Muscle layer of colon (tissue), 2 donors: ENCODE results near the gene SEPHS1.

Source experiments
- H3K27ac ChIP-seq: one replicate; pipeline ENCODE4 v1.7.0; 2013; ENCODE audit warnings: low read depth, mild to moderate bottlenecking, low read length, moderate library complexity
- H3K27me3 ChIP-seq, 2 donors: one replicate each; pipeline ENCODE4 v1.7.0; 2013; ENCODE audit warnings: low read length in 2 of 2, mild to moderate bottlenecking in 2 of 2; ENCODE audit not compliant: insufficient read depth in 2 of 2, control insufficient read depth in 1 of 2
- H3K36me3 ChIP-seq: one replicate; pipeline ENCODE4 v1.7.0; 2013; ENCODE audit warnings: mild to moderate bottlenecking, low read length; ENCODE audit not compliant: insufficient read depth
- H3K4me1 ChIP-seq: one replicate; pipeline ENCODE4 v1.7.0; 2013; ENCODE audit warnings: mild to moderate bottlenecking, low read length; ENCODE audit not compliant: insufficient read depth
- H3K4me3 ChIP-seq, 2 donors: one replicate each; pipeline ENCODE4 v1.7.0; 2013; ENCODE audit warnings: low read length in 2 of 2, low read depth in 1 of 2, mild to moderate bottlenecking in 1 of 2, moderate library complexity in 1 of 2
- H3K9ac ChIP-seq: one replicate; pipeline ENCODE4 v1.7.0; 2013; ENCODE audit warnings: low read length
- H3K9me3 ChIP-seq: one replicate; pipeline ENCODE4 v1.7.0; 2013; ENCODE audit warnings: mild to moderate bottlenecking, low read length
- donor health status: abdominal sarcoma.
- donor health status: Adenocarcinoma of cecum.

Gene SEPHS1

GRCh38 chr10:13322615-13323148, 25.4 kb downstream of the SEPHS1 start:
- Histone ChIP-seq H3K4me3 (no peak overlapping the region), H3K9ac (no peak overlapping the region), H3K27me3 (no peaks in the 10 kb centered on the region), H3K4me1 (no peaks in the 10 kb centered on the region), H3K27ac (no peak overlapping the region), H3K36me3 (peaks cover 43% of the 10 kb centered on the region), H3K9me3 (no peaks in the 10 kb centered on the region)

DNA sequence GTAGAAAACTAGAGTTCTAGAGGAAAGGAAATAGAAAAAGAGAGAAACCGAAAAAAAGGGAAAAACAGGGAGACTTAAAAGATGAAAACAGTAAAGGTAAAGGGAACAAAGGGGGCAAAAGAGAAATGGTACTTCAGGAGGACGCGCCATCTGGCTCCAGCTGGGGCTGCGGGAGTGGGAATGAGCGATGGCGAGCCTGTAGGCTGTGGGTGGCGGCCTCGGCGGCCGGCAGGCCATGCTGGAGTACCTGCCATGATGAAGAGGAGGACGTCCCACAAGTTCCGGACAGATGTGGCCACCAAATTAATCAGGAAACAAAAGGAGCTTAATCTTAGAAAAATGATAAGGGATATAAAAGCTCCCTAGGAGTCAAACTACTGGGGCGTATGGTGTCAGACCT, 26.5 kb downstream of the SEPHS1 start:
- Histone ChIP-seq H3K27me3 (no peaks in the 10 kb centered on the region), H3K27ac (no peak overlapping the region), H3K4me3 (no peak overlapping the region), H3K4me1 (no peaks in the 10 kb centered on the region), H3K9ac (no peak overlapping the region), H3K36me3 (peaks cover 43% of the 10 kb centered on the region), H3K9me3 (no peaks in the 10 kb centered on the region)

DNA sequence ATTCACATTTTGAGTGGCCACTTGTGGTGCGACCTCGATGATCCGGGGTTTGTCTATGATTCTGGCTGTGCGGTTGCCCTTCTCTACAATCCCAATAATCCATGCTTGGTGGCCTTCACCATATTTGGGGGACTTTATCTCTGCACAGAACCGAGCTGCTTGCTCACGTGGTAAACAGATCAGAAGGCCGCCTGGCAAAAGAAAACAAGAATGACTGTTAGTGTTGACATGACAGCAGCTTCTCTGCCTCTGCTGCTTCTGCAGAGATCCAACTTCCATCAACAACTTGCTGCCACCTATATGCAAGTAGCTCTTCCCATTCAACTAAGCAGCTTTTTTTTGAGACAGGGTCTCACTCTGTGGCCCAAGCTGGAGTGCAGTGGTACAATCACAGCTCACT, 28.9 kb downstream of the SEPHS1 start:
- Histone ChIP-seq H3K27ac (no peak overlapping the region), H3K9me3 (no peaks in the 10 kb centered on the region), H3K4me3 (no peak overlapping the region), H3K4me1 (no peaks in the 10 kb centered on the region), H3K36me3 (peaks cover 29% of the 10 kb centered on the region), H3K27me3 (no peaks in the 10 kb centered on the region), H3K9ac (no peak overlapping the region)

DNA sequence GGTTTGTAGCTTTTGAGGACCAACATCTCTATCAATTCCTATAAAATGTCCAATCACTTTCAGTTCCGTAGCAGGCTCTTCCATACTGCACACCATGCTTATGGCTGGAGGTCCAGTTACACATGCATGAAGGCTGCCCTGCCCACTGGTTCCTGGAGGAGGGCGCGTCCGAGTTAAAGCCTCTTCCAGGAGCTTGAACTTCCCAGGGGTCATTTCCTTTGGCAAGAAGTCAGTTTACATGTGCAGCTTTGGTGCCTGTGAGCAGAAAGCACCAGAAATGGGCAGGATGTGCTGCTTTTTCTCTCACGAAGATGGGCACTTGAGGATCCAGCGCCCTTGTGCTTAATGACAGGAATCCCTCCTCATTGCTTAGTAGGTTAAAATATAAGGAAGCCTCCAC, 30.6 kb downstream of the SEPHS1 start:
- Histone ChIP-seq H3K27me3 (no peaks in the 10 kb centered on the region), H3K36me3 (peaks cover 20% of the 10 kb centered on the region), H3K9ac (no peak overlapping the region), H3K4me1 (no peaks in the 10 kb centered on the region), H3K9me3 (no peaks in the 10 kb centered on the region), H3K4me3 (no peak overlapping the region), H3K27ac (no peak overlapping the region)

DNA sequence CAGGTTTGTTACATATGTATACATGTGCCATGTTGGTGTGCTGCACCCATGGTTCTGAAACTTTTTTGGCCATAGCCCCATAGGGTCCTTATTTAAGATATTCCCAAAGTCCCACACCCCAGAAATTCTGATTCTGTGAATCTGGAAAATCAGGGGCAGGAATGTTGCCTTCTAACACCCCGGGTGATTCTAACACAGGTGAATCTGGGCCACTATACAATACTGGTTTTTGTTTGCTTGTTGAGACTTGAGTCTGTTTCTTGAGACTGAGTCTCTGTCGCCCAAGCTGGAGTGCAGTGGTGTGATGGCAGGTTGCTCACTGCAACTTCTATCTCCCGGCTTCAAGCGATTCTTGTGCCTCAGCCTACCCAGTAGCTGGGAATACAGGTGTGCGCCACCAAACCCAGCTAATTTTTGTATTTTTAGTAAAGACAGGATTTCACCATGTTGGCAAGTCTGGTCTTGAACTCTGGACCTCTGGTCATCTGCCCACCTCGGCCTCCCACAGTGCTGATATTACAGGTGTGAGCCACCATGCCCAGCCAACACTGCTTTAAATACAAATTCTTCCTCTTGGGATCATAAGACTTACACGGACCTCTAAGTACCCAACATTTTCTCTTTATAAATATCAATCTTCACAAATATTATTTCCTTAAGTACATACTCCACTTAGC, 31.3 kb downstream of the SEPHS1 start:
- H3K27me3 ChIP-seq: no peaks in the 10 kb centered on the region
- H3K27ac ChIP-seq: no peak overlapping the region
- H3K4me1 ChIP-seq: no peaks in the 10 kb centered on the region
- H3K36me3 ChIP-seq: peaks cover 15% of the 10 kb centered on the region
- H3K9ac ChIP-seq: no peak overlapping the region
- H3K9me3 ChIP-seq: no peaks in the 10 kb centered on the region
- no peak overlapping the region for H3K4me3 ChIP-seq

DNA sequence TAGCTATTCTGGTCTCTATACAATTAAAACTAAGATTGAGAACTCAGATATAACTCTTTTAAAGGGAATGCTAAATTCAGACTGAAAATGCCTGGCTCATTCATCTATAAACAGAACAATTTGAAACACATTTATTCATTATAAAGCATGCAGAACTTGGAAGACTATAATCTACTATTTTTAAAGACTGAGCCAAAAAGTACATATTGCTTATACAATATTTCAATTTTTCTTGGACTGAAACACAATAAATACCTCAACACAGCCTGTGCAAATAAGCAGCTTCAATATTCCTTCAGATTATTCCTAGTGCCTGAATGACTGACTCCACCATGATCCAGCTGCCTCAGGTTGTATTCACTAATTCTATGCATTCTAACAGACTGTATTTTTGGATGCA, 32.7 kb downstream of the SEPHS1 start:
- H3K4me3 ChIP-seq: no peak overlapping the region
- peaks cover 11% of the 10 kb centered on the region for H3K36me3 ChIP-seq
- no peak overlapping the region for H3K27ac ChIP-seq
- no peaks in the 10 kb centered on the region for H3K27me3 ChIP-seq
- H3K4me1 ChIP-seq: no peaks in the 10 kb centered on the region
- no peaks in the 10 kb centered on the region for H3K9me3 ChIP-seq
- H3K9ac ChIP-seq: no peak overlapping the region

DNA sequence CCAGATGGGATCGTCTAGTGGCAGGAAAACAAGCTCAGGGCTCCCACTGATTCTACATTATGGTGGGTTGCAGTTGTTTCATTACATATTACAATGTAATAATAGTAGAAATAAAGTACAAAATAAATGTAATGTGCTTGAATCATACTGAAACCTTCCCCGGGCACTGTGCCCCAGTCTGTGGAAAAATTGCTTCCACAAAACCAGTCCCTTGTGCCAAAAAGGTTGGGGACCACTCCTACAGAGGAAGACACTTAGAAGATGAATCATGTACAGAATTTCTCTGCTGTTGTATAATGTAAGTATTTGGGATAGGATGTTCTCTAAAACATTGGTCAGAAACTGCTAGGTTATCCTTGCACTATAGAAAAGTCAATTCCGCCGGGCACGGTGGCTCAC, 36.9 kb downstream of the SEPHS1 start:
- Histone ChIP-seq H3K27me3 (no peaks in the 10 kb centered on the region), H3K9me3 (no peaks in the 10 kb centered on the region), H3K27ac (no peak overlapping the region), H3K4me3 (no peak overlapping the region), H3K4me1 (no peaks in the 10 kb centered on the region), H3K9ac (no peak overlapping the region), H3K36me3 (no peaks in the 10 kb centered on the region)

GRCh38 chr10:13310518-13311176, 37.4 kb downstream of the SEPHS1 start:
- Histone ChIP-seq H3K4me1 (no peaks in the 10 kb centered on the region), H3K36me3 (no peaks in the 10 kb centered on the region), H3K9ac (no peak overlapping the region), H3K27ac (no peak overlapping the region), H3K27me3 (no peaks in the 10 kb centered on the region), H3K4me3 (no peak overlapping the region), H3K9me3 (no peaks in the 10 kb centered on the region)

DNA sequence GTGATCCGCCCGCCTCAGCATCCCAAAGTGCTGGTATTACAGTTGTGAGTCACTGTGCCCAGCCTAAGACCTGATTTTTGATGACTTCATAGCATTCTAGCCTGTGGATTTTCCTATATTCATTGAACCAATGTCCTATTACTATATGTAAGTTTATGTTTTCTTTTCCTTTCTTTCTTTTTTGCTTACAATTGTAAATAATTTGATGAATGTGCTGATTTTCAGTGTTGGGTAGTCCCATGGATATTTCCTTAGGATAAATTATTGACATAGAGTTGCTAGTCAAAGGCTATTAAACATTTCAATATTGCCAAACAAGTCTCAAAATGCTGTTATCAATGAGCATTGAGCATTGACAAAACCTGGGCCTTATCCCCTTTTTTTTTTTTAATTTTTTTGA, 38.3 kb downstream of the SEPHS1 start:
- Histone ChIP-seq H3K27me3 (no peaks in the 10 kb centered on the region), H3K9ac (no peak overlapping the region), H3K4me1 (no peaks in the 10 kb centered on the region), H3K36me3 (no peaks in the 10 kb centered on the region), H3K27ac (no peak overlapping the region), H3K4me3 (no peak overlapping the region), H3K9me3 (no peaks in the 10 kb centered on the region)

DNA sequence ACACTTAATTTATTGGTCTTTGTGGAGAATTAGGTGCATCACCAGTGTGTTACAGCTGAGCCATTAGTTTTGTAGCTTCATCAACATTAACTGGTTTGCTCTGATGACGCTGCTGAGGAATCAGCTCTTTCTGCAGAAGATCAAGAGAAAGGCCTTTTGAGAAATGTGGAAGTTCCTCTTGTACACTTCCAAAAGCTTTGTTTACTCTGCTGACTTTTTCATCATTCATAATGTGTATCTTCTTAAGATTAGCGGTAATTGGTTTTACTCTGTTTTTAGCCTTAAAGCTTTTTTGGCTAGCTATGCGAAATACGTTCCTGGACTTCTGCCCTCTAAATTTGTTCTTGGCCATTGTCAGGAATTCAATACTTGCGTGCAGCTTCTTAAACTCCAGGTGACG, 40.0 kb downstream of the SEPHS1 start:
- Histone ChIP-seq H3K27me3 (no peaks in the 10 kb centered on the region), H3K9me3 (no peaks in the 10 kb centered on the region), H3K27ac (no peak overlapping the region), H3K9ac (no peak overlapping the region), H3K4me3 (no peak overlapping the region), H3K36me3 (no peaks in the 10 kb centered on the region), H3K4me1 (no peaks in the 10 kb centered on the region)

DNA sequence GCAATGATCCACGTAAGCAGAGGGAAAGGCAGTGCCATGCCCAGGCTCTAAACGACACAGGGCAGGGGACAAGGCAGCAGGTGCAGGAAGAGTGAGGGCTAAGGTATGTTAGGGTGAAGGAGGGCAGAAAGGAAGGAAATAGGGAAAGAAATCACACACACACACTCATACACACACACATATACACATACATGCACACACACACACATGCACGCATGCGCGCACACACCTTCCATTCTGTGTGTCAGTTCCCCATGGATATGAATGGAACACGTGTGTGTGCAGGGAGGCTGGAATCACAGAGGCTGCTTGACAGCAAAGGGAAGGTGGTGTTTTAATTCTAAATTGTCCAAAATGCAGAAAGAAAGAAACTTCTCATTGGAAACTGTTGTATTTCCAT, 42.0 kb downstream of the SEPHS1 start:
- H3K27ac ChIP-seq: no peak overlapping the region

More for the DNA sequence above, 42.0 kb downstream of the SEPHS1 start:
- no peaks in the 10 kb centered on the region for H3K4me1 ChIP-seq
- no peaks in the 10 kb centered on the region for H3K27me3 ChIP-seq
- no peaks in the 10 kb centered on the region for H3K36me3 ChIP-seq
- H3K4me3 ChIP-seq: no peak overlapping the region
- no peaks in the 10 kb centered on the region for H3K9me3 ChIP-seq
- no peak overlapping the region for H3K9ac ChIP-seq
